HCT116 (cell line): ENCODE data around the gene ECE2. TPM values are rescaled to one million over a fixed set of nuclear protein-coding genes. Genes with fewer than 3 reads are reported as not detected.

ENCODE experiments used
- ATAC-seq: fragments of 200-7000 bp; cut with Tn5 transposase; 2 replicates; pipeline ENCODE4 v1.9.1; 2020; ENCODE audit warnings: mild to moderate bottlenecking, moderate library complexity
- BruUV-seq: library from RNA; stranded (reverse); fragments of 400-500 nt; replicated peaks from 2 replicates; lab custom pipeline; 2021; lab: Mats Ljungman, UMichigan
- CTCF ChIA-PET: fragments of 300-600 bp; sonication (Branson Sonifier 250); formaldehyde crosslinking; loops from one replicate; lab custom pipeline; 2021; ENCODE audit warnings: antibody characterized with exemption; lab: Charles Lee
- POLR2A ChIA-PET: fragments of 300-600, 350-600 bp; sonication (Branson Sonifier 250); formaldehyde crosslinking; loops from one replicate; lab custom pipeline; 2021; ENCODE audit warnings: antibody characterized with exemption; lab: Charles Lee
- RAD21 ChIA-PET, 2 experiments: fragments of 300-600 bp; sonication (Branson Sonifier 250); formaldehyde crosslinking; loops; one replicate each; lab custom pipeline; 2023; ENCODE audit warnings: low total read pairs in 2 of 2; ENCODE audit not compliant: uncharacterized antibody in 2 of 2, unreplicated experiment in 2 of 2, low non-redundant PET in 1 of 2; lab: Charles Lee
- DNase-seq: peaks from one replicate; pipeline ENCODE4 v3.0.0-alpha.2; 2010; ENCODE audit warnings: low read depth, low spot score
- H2AFZ ChIP-seq: fragments of 200-600 bp; shearing (Covaris generic), sonication (generic); 2 replicates; pipeline ENCODE4 v1.6.1; 2017; ENCODE audit warnings: low read depth, mixed run types, mixed read lengths, antibody characterized with exemption, low read length; ENCODE audit not compliant: poor library complexity, severe bottlenecking
- H3K27ac ChIP-seq: 2 replicates; pipeline ENCODE4 v1.5.1; 2012; ENCODE audit warnings: low read depth, low read length
- H3K27me3 ChIP-seq: fragments of 200-600 bp; sonication (generic); 2 replicates; pipeline ENCODE4 v1.6.1; 2016; ENCODE audit warnings: mixed run types, low read length, mixed read lengths; ENCODE audit not compliant: insufficient read depth
- H3K36me3 ChIP-seq, 2 experiments: fragments of 200-500 bp in 1 of 2; fragments of 200-600 bp in 1 of 2; sonication (Bioruptor generic) in 1 of 2; sonication (generic) in 1 of 2; 2 replicates each; pipeline versions ENCODE4 v1.5.1 to v1.6.1; 2014 to 2016; ENCODE audit warnings: low read length in 2 of 2, inconsistent platforms in 1 of 2, mixed read lengths in 1 of 2, mixed run types in 1 of 2; ENCODE audit not compliant: insufficient read depth in 2 of 2, control insufficient read depth in 1 of 2
- H3K4me1 ChIP-seq, 2 experiments: fragments of 200-600 bp in 1 of 2; sonication (generic) in 1 of 2; 2 replicates each; pipeline versions ENCODE4 v1.5.1 to v1.6.1; 2012 to 2017; ENCODE audit warnings: low read length in 2 of 2, inconsistent platforms in 1 of 2, mild to moderate bottlenecking in 1 of 2, mixed read lengths in 1 of 2, mixed run types in 1 of 2, moderate library complexity in 1 of 2; ENCODE audit not compliant: insufficient read depth in 2 of 2, control insufficient read depth in 1 of 2
- H3K4me2 ChIP-seq: fragments of 200-600 bp; sonication (generic); 2 replicates; pipeline ENCODE4 v1.6.1; 2017; ENCODE audit warnings: mixed run types, low read length, mixed read lengths
- H3K4me3 ChIP-seq, 2 experiments: fragments of 200-600 bp in 1 of 2; sonication (generic) in 1 of 2; replicated peaks in 1 of 2; 2 replicates each; pipeline ENCODE4 v1.5.1; 2011 to 2016; ENCODE audit warnings: low read length in 2 of 2, control low read depth in 1 of 2, low read depth in 1 of 2, mild to moderate bottlenecking in 1 of 2, mixed read lengths in 1 of 2, mixed run types in 1 of 2
- H3K79me2 ChIP-seq: fragments of 200-600 bp; sonication (generic); 2 replicates; pipeline ENCODE4 v1.6.1; 2017; ENCODE audit warnings: mild to moderate bottlenecking, mixed run types, low read length, moderate library complexity, mixed read lengths; ENCODE audit not compliant: insufficient read depth
- H3K9ac ChIP-seq: fragments of 200-600 bp; sonication (generic); 2 replicates; pipeline ENCODE4 v1.6.1; 2016; ENCODE audit warnings: low read length, mixed read lengths
- H3K9me2 ChIP-seq: fragments of 200-600 bp; sonication (generic), shearing (Covaris generic); 2 replicates; pipeline ENCODE4 v1.6.1; 2017; ENCODE audit warnings: mixed run types, mild to moderate bottlenecking, moderate library complexity; ENCODE audit not compliant: insufficient read depth
- H3K9me3 ChIP-seq, 2 experiments: fragments of 200-500 bp in 1 of 2; fragments of 200-600 bp in 1 of 2; sonication (Bioruptor generic) in 1 of 2; sonication (generic) in 1 of 2; 2 replicates each; pipeline ENCODE4 v1.6.1; 2014 to 2017; ENCODE audit warnings: low read length in 2 of 2, mixed read lengths in 2 of 2, inconsistent platforms in 1 of 2, low read depth in 1 of 2, mild to moderate bottlenecking in 1 of 2, mixed run types in 1 of 2, moderate library complexity in 1 of 2; ENCODE audit not compliant: control insufficient read depth in 1 of 2, insufficient read depth in 1 of 2
- H4K20me1 ChIP-seq: fragments of 200-600 bp; sonication (generic), shearing (Covaris generic); 2 replicates; pipeline ENCODE4 v1.6.1; 2017; ENCODE audit warnings: mixed run types, mild to moderate bottlenecking, moderate library complexity; ENCODE audit not compliant: insufficient read depth
- ATF3 ChIP-seq: IDR thresholded peaks from 2 replicates; pipeline ENCODE4 v1.6.1; 2012
- CBX3 ChIP-seq: IDR thresholded peaks from 2 replicates; pipeline ENCODE4 v1.6.1; 2012; ENCODE audit warnings: low read depth
- CEBPB ChIP-seq: IDR thresholded peaks from 2 replicates; pipeline ENCODE4 v1.6.1; 2012; ENCODE audit warnings: low read depth
- EGR1 ChIP-seq: IDR thresholded peaks from 2 replicates; pipeline ENCODE4 v1.6.1; 2012; ENCODE audit warnings: low read depth
- EZH2 ChIP-seq: fragments of 200-600 bp; sonication (generic); IDR thresholded peaks from 2 replicates; pipeline ENCODE4 v1.6.1; 2017; ENCODE audit warnings: antibody characterized with exemption, mixed run types
- FOSL1 ChIP-seq: IDR thresholded peaks from 2 replicates; pipeline ENCODE4 v1.6.1; 2012; ENCODE audit warnings: low read depth
- JUND ChIP-seq: IDR thresholded peaks from 2 replicates; pipeline ENCODE4 v1.6.1; 2012
- POLR2A ChIP-seq: IDR thresholded peaks from 2 replicates; pipeline ENCODE4 v1.7.0; 2011; ENCODE audit warnings: borderline replicate concordance; ENCODE audit not compliant: insufficient read depth, insufficient read length; ENCODE audit errors: extremely low read depth
- SIN3A ChIP-seq: IDR thresholded peaks from 2 replicates; pipeline ENCODE4 v1.6.1; 2012; ENCODE audit warnings: low read depth
- TCF7L2 ChIP-seq: IDR thresholded peaks from 2 replicates; pipeline ENCODE4 v1.7.0; 2011; ENCODE audit warnings: borderline replicate concordance, inconsistent platforms; ENCODE audit not compliant: insufficient read depth, insufficient read length; ENCODE audit errors: extremely low read depth
- YY1 ChIP-seq: IDR thresholded peaks from 2 replicates; pipeline ENCODE4 v1.6.1; 2011; ENCODE audit warnings: low read length, low read depth, moderate library complexity, mild to moderate bottlenecking; ENCODE audit not compliant: insufficient replicate concordance; ENCODE audit errors: extremely low read depth
- ZFX ChIP-seq: fragments of 450-650 bp; IDR thresholded peaks from 2 replicates; pipeline ENCODE4 v1.6.1; 2017
- intact Hi-C: fragments of 100-400 bp; cut with micrococcal nuclease; formaldehyde crosslinking; loops from 2 replicates; pipeline ENCODE4 v1.10.0; 2022
- total RNA-seq: library from RNA; stranded (reverse); gene quantifications from one replicate; pipeline ENCODE4 v1.2.1, GENCODE V29; 2021; ENCODE audit not compliant: unreplicated experiment

ECE2 gene
- total RNA-seq, 1 experiment from 2014 or later: not detected

GRCh38 chr3:184259396-184259877, 16.4 kb upstream of the ECE2 start:
- Histone ChIP-seq H3K9me2 (no peaks in the 10 kb centered on the region), H3K9ac (no peak overlapping the region), H4K20me1 (no peaks in the 10 kb centered on the region), H3K36me3 (no peaks in the 10 kb centered on the region; a peak in 1 of 4 replicates), H3K4me2 (no peak overlapping the region), H3K27ac (no peak overlapping the region), H3K79me2 (no peaks in the 10 kb centered on the region), H3K9me3 (no peaks in the 10 kb centered on the region), H3K4me3 (no peak overlapping the region), H3K4me1 (peaks cover 3 to 24% of the 10 kb centered on the region in 2 experiments; a peak in 3 of 4 replicates), H2AFZ (no peak overlapping the region), H3K27me3 (no peaks in the 10 kb centered on the region)
- intact Hi-C loops: no loop called here
- CTCF ChIA-PET: no interaction called here
- TSS peak; percentile 15 for BruUV-seq
- POLR2A ChIA-PET: no interaction called here
- no peak for ATAC-seq
- DNase-seq: no peak
- no peak for TF ChIP-seq SIN3A
- no peak for TF ChIP-seq TCF7L2
- TF ChIP-seq YY1: no peak
- no peak for TF ChIP-seq ZFX
- no peak for TF ChIP-seq EGR1
- TF ChIP-seq FOSL1: no peak
- no peak for TF ChIP-seq CBX3
- TF ChIP-seq JUND: no peak
- TF ChIP-seq ATF3: no peak
- no peak for TF ChIP-seq CEBPB
- no peak for TF ChIP-seq POLR2A
- no peak for TF ChIP-seq EZH2
- RAD21 ChIA-PET: no interaction called here
